ENCODE data around the gene CFAP100. TPM values are rescaled to one million over a fixed set of nuclear protein-coding genes. Genes with fewer than 3 reads are reported as not detected.

CFAP100 gene
- total and polyA plus RNA-seq, 9 donors = 0.20 to 1.2 (median 0.38) TPM; not detected in 3

DNA sequence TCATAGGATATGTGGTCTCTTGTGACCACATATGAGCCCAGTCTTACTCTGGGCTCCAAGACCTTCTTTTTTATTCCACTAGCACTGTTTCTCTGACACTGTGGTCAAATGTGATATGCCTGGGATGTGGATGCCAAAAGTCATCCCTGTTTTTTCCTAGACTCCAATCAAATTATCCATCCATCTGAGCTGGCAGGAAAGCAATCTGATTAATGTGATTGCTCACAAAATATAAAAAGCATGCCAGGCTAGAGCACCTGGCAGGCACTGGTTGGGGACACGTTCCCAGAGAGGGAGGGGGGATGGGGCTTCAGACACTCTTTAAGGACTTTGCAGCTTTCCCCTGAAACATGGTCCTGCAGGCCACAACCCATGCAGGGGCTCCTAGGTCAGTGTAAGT is 3.1 kb upstream of the CFAP100 start:
- Histone ChIP-seq H3K9me3 (replicated peaks; ENCODE audit: control insufficient read depth, low read depth, low read length) (no peaks in the 10 kb centered on the region), H3K27me3 (ENCODE audit: control insufficient read depth, insufficient read depth, low read length) (peaks cover 54% of the 10 kb centered on the region), H3K36me3 (ENCODE audit: control insufficient read depth, insufficient read depth, low read length) (no peaks in the 10 kb centered on the region), H3K27ac (ENCODE audit: low read length) (no peak overlapping the region), H3K4me1 (ENCODE audit: control insufficient read depth, insufficient read depth, low read length) (peaks cover 15% of the 10 kb centered on the region), H3K4me3 (ENCODE audit: low read length) (no peak overlapping the region)
- no CpG with 5 or more reads among the region's 1 CpG for WGBS (ENCODE audit: insufficient coverage)
- no peak for DNase-seq

DNA sequence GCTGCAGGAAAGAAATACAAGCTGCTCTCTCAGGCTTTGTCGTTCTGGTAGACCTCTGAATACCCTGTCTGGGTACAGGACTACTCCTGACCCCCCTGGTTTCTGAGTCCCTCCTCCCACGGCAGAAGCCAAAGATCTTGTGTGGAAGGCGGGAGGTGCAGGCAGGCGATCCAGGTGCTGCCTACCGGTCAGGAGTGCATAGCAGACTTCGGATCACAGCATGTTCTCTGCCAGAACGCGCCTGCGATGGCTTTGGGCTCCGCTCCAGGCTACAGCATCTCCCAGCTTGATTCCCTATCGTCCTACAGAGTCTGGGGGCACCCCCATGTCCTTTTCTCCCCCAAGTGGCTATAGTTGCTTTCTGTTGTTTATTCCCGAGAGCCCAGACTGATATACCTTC is 2.5 kb upstream of the CFAP100 start:
- Histone ChIP-seq H3K36me3 (ENCODE audit: control insufficient read depth, insufficient read depth, low read length) (no peaks in the 10 kb centered on the region), H3K27ac (ENCODE audit: low read length) (no peak overlapping the region), H3K4me1 (ENCODE audit: control insufficient read depth, insufficient read depth, low read length) (peaks cover 15% of the 10 kb centered on the region), H3K4me3 (ENCODE audit: low read length) (no peak overlapping the region), H3K9me3 (replicated peaks; ENCODE audit: control insufficient read depth, low read depth, low read length) (no peaks in the 10 kb centered on the region), H3K27me3 (ENCODE audit: control insufficient read depth, insufficient read depth, low read length) (peaks cover 54% of the 10 kb centered on the region)
- 71% methylated on average over 8 of the region's 12 CpGs for WGBS (ENCODE audit: insufficient coverage)
- DNase-seq = no peak

DNA sequence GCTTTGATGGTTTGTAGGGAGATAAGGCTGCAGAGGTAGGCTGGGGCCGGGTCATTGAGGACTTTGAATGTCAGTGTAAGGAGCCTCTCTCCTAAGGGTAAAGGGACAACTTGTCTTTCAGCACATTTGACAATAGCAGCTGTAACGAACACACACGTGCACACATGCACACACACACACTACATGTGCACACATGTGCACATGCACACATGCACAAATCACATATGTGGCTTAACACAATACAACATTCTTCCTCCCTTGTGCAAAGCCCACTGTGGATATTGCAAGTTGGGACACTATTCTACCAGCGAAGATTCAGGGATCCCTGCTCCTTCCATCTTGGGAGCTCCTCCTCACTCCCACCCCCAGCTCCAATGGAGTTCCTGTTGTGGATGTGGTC is 1.1 kb upstream of the CFAP100 start:
- Histone ChIP-seq H3K4me3 (ENCODE audit: low read length) (no peak overlapping the region), H3K4me1 (ENCODE audit: control insufficient read depth, insufficient read depth, low read length) (peaks cover 15% of the 10 kb centered on the region), H3K27ac (ENCODE audit: low read length) (no peak overlapping the region), H3K36me3 (ENCODE audit: control insufficient read depth, insufficient read depth, low read length) (no peaks in the 10 kb centered on the region), H3K9me3 (replicated peaks; ENCODE audit: control insufficient read depth, low read depth, low read length) (no peaks in the 10 kb centered on the region), H3K27me3 (ENCODE audit: control insufficient read depth, insufficient read depth, low read length) (peaks cover 55% of the 10 kb centered on the region)
- no peak for DNase-seq
- WGBS (ENCODE audit: insufficient coverage) = 77% methylated on average over 2 of the region's 4 CpGs

DNA sequence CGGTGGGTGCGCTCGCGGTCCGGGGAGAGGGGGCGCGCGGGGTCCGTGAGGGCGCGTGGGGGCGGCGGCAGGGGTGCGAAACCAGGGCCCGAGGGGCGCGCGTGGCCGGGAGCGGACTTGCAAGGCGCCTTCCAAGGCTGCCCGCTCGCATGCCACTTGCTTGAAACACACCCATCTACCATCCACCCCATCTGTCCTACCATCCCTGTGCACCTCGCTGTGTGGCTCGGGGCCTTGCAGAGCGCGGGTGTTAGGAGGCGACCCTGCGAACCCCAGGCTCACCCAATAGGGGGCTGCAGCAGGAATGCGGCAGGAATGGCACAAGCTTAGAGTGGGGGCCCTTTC is 240 bp downstream of the CFAP100 start:
- DNase-seq = no peak
- no peaks in the 10 kb centered on the region for H3K36me3 ChIP-seq (ENCODE audit: control insufficient read depth, insufficient read depth, low read length)
- H3K27me3 ChIP-seq (ENCODE audit: control insufficient read depth, insufficient read depth, low read length) = peaks cover 47% of the 10 kb centered on the region
- H3K4me1 ChIP-seq (ENCODE audit: control insufficient read depth, insufficient read depth, low read length) = peaks cover 8% of the 10 kb centered on the region
- H3K27ac ChIP-seq (ENCODE audit: low read length) = no peak overlapping the region
- H3K4me3 ChIP-seq (ENCODE audit: low read length) = no peak overlapping the region
- no peaks in the 10 kb centered on the region for H3K9me3 ChIP-seq (replicated peaks; ENCODE audit: control insufficient read depth, low read depth, low read length)
- 5% methylated on average over 23 of the region's 30 CpGs for WGBS (ENCODE audit: insufficient coverage)

DNA sequence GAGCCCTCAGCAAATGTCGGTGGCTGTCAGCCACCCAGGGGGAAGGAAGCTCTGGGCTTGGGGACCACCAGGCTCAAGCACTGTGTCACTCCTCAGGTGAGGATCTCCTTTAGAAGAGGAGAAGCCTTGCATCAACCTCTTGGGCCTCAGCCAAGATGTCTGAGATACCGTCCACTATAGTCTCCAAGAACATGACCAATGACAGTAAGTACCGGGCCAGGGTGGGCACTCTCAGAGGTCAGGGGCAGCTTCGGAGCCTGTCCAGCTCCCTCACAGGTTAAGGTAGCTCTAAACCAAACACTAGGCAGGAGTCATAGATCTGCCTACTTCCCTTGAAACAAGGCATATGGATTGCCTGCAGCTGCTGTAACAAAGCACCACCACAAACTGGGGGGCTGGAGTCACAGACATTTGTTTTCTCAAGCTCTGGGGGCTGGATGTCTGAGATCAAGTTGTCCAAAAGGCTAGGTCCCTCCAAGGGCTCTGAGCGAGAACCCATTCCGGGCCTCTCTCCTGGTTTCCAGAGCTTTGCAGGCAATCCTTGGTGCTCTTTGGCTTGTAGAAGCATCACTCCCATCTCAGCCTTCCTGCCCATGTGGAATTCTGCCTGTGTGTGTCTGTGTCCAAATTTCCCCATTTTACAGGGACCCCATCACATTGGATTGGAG is 1.3 kb downstream of the CFAP100 start:
- H3K4me1 ChIP-seq (ENCODE audit: control insufficient read depth, insufficient read depth, low read length) = peaks cover 8% of the 10 kb centered on the region
- H3K9me3 ChIP-seq (replicated peaks; ENCODE audit: control insufficient read depth, low read depth, low read length) = no peaks in the 10 kb centered on the region
- DNase-seq = no peak
- 88% methylated on average over 6 of the region's 6 CpGs for WGBS (ENCODE audit: insufficient coverage)
- no peaks in the 10 kb centered on the region for H3K36me3 ChIP-seq (ENCODE audit: control insufficient read depth, insufficient read depth, low read length)
- H3K27me3 ChIP-seq (ENCODE audit: control insufficient read depth, insufficient read depth, low read length) = peaks cover 38% of the 10 kb centered on the region
- H3K4me3 ChIP-seq (ENCODE audit: low read length) = no peak overlapping the region
- no peak overlapping the region for H3K27ac ChIP-seq (ENCODE audit: low read length)

DNA sequence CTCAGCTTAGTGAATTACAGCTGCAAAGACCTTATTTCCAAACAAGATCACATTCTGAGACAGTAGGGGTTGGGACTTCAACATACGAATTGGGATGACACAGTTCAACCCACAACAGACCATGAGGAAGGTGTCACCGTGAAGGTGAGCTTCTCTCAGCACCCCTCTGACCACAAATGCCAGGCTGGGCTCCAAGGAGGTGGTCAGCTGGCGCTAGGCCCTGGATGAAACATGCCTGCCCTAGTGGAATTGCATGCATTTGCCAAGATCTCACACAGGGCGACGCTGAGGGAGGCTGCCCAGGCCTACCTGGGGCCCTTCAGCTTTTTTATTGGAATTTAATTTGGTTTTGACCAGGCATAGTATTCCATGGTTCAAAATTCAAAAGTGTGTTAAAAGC is 1.8 kb downstream of the CFAP100 start:
- H3K36me3 ChIP-seq (ENCODE audit: control insufficient read depth, insufficient read depth, low read length) = no peaks in the 10 kb centered on the region
- H3K4me3 ChIP-seq (ENCODE audit: low read length) = no peak overlapping the region
- peaks cover 8% of the 10 kb centered on the region for H3K4me1 ChIP-seq (ENCODE audit: control insufficient read depth, insufficient read depth, low read length)
- 96% methylated on average over 3 of the region's 5 CpGs for WGBS (ENCODE audit: insufficient coverage)
- H3K27ac ChIP-seq (ENCODE audit: low read length) = no peak overlapping the region
- DNase-seq = no peak
- H3K9me3 ChIP-seq (replicated peaks; ENCODE audit: control insufficient read depth, low read depth, low read length) = no peaks in the 10 kb centered on the region
- H3K27me3 ChIP-seq (ENCODE audit: control insufficient read depth, insufficient read depth, low read length) = peaks cover 38% of the 10 kb centered on the region

DNA sequence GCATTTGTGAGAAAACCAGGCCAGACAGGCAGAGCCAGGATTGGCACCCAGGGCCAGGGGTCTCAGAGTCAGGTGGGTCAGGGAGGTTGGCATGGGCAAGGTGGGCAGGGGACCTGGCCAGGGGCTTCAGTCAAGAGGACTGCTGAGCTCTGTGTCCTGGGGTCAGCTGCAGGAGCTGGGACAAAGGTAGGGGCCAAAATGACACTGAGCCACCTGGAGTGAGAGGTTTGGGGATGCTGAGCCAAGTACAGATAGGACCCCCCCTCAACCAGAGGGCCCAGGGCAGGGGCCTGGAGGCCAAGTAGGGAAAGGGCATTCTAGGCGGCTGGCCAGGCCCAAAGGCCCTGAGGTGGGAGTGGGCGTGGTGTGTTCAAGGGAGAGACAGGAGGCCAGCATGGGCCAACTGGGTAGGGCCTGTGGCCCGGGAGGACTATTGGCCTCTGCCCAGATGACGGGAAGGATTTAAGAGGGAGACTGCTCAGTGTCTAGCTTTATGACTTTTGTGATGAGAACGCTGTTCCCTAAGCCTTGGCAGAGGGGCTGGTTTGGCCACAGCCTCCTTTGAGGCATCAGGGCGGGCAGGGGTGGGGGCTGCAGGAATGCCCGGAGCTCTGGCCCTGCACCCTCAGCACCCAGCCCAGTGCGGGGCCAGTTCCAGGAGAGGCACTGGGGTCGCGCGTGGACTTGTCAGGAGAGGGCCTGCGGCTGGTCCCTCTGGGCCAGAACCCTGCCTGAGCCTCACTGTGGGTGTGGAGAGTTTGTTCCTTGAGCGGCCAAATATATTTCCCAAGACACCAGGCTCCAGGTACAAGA is 3.1 kb downstream of the CFAP100 start:
- WGBS (ENCODE audit: insufficient coverage) = 60% methylated on average over 11 of the region's 13 CpGs
- H3K4me3 ChIP-seq (ENCODE audit: low read length) = no peak overlapping the region
- DNase-seq = no peak
- no peaks in the 10 kb centered on the region for H3K36me3 ChIP-seq (ENCODE audit: control insufficient read depth, insufficient read depth, low read length)
- no peak overlapping the region for H3K27ac ChIP-seq (ENCODE audit: low read length)
- peaks cover 8% of the 10 kb centered on the region for H3K4me1 ChIP-seq (ENCODE audit: control insufficient read depth, insufficient read depth, low read length)
- peaks cover 31% of the 10 kb centered on the region for H3K27me3 ChIP-seq (ENCODE audit: control insufficient read depth, insufficient read depth, low read length)
- H3K9me3 ChIP-seq (replicated peaks; ENCODE audit: control insufficient read depth, low read depth, low read length) = no peaks in the 10 kb centered on the region

DNA sequence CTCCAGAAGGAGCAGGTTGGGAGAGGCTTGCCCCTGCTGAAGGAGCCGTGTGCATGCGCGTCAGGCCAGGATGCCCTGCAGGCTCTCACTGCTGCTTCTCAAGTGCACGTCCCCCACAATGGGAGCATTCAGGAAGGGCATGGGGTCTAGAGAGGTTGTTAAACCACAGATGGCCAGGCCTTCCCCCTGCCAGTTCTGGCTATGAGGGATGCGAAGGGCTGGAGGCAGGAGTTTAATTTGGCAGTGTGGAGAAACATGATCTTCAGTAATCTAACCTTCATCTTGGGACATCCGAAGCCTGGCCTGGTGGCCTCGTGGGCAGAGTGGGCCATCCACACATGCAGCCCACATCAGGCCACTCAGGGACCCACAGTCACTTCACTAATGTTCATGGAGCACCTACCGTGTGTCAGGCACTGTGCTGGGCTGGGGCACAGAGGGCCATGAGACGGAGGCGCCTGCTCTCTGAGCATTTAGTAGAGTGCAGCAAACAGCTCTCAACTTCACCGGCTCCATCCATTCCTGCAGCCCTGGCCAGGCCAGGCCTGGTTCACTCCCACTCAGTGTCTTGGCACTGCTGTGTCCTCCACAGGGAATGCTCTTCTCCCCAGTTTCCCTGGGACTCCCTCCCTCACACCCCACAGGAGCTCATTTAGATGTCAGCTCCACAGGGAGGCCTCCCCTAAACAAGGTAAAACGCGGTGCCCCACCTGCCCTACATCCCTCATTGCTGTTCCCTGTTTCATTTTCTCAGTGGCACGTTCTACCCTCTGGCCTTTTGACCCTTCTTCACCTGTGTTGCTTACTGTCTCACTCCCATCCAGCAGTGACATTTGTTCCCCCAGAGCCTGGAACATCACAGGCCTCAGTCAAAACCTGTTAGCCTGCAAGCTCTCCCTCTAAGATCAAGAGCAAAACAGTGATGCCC is 4.0 kb downstream of the CFAP100 start:
- Histone ChIP-seq H3K4me3 (ENCODE audit: low read length) (no peak overlapping the region), H3K9me3 (replicated peaks; ENCODE audit: control insufficient read depth, low read depth, low read length) (no peaks in the 10 kb centered on the region), H3K27me3 (ENCODE audit: control insufficient read depth, insufficient read depth, low read length) (peaks cover 26% of the 10 kb centered on the region), H3K27ac (ENCODE audit: low read length) (no peak overlapping the region), H3K4me1 (ENCODE audit: control insufficient read depth, insufficient read depth, low read length) (peaks cover 8% of the 10 kb centered on the region), H3K36me3 (ENCODE audit: control insufficient read depth, insufficient read depth, low read length) (no peaks in the 10 kb centered on the region)
- 68% methylated on average over 11 of the region's 14 CpGs for WGBS (ENCODE audit: insufficient coverage)
- no peak for DNase-seq

DNA sequence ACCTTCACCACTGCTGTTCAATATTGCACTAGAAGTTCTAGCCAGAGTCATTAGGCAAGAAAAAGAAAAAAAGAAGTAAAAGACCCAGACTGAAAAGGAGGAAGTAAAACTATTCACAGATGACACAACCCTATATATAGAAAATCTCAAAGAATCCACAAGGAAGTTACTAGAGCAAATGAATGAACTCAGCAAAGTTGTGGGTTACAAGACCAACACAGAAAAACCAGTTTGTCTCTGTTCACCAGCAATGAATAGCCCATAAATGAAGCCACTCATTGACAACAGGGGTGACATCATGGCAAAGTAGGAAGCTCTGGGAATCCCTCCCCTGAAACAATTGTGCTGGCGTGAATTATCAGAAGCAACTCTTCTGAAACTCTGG is 4.6 kb downstream of the CFAP100 start:
- no peak overlapping the region for H3K27ac ChIP-seq (ENCODE audit: low read length)
- no peaks in the 10 kb centered on the region for H3K36me3 ChIP-seq (ENCODE audit: control insufficient read depth, insufficient read depth, low read length)
- peaks cover 20% of the 10 kb centered on the region for H3K27me3 ChIP-seq (ENCODE audit: control insufficient read depth, insufficient read depth, low read length)
- 71% methylated on average over 1 of the region's 1 CpG for WGBS (ENCODE audit: insufficient coverage)
- peaks cover 8% of the 10 kb centered on the region for H3K4me1 ChIP-seq (ENCODE audit: control insufficient read depth, insufficient read depth, low read length)
- DNase-seq = no peak
- no peak overlapping the region for H3K4me3 ChIP-seq (ENCODE audit: low read length)
- H3K9me3 ChIP-seq (replicated peaks; ENCODE audit: control insufficient read depth, low read depth, low read length) = no peaks in the 10 kb centered on the region

DNA sequence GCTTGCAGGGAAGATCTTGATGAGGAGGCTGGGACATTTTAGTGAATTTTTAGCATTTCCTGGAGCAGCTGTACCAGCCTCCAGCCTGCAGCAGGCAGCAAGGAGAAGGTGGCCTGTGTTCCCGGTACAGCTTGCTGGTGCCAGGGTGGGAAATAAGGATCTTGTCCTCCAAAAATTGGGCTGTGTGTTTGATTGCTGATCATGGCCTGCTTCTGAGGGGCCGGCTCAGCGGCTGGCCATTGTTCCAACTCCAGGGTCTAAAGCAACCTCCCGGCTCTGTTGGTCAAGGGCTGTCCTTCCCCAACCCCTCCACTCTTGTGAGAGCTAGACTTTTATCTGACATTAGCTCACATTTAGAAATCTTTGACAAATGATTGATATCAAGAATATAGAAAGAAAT is 5.0 kb downstream of the CFAP100 start:
- Histone ChIP-seq H3K9me3 (replicated peaks; ENCODE audit: control insufficient read depth, low read depth, low read length) (no peaks in the 10 kb centered on the region), H3K27ac (ENCODE audit: low read length) (no peak overlapping the region), H3K4me1 (ENCODE audit: control insufficient read depth, insufficient read depth, low read length) (peaks cover 4% of the 10 kb centered on the region), H3K36me3 (ENCODE audit: control insufficient read depth, insufficient read depth, low read length) (no peaks in the 10 kb centered on the region), H3K4me3 (ENCODE audit: low read length) (no peak overlapping the region), H3K27me3 (ENCODE audit: control insufficient read depth, insufficient read depth, low read length) (peaks cover 16% of the 10 kb centered on the region)
- no peak for DNase-seq
- 100% methylated on average over 2 of the region's 4 CpGs for WGBS (ENCODE audit: insufficient coverage)

Measured in muscle of leg (tissue), 11 donors.